Activated CD4-positive, alpha-beta T cell treated with anti-CD3 and anti-CD28 coated beads, Interleukin-2, Interleukin-6, amounts not matched to agents 100 ng/mL and 50 ng/mL, durations not matched to agents 16 hours and 8 hours (primary cell): ENCODE data around the gene ACP5.
"Not testable (repeated sequence)": the region's sequence is repeated elsewhere in the genome, so short reads cannot be mapped to it uniquely, and the experiment has no call there.

Experiments
- DNase-seq: peaks from one replicate; pipeline ENCODE4 v3.0.0-alpha.2; 2020

ACP5 gene

GRCh38 chr19:11577451-11578257, at the start of gene ACP5:
TSS of gene ACP5 (minus strand) at chr19:11577645. CDS start at chr19:11577317, 328 bp downstream.
- no peak for DNase-seq

- no peak for DNase-seq
These were observed 48.8 kb upstream of the ACP5 start for GRCh38 chr19:11626252-11626651.

GRCh38 chr19:11624069-11624463, 46.6 kb upstream of the ACP5 start:
- no peak for DNase-seq

- not testable (repeated sequence) for DNase-seq
These were observed 45.0 kb upstream of the ACP5 start for GRCh38 chr19:11622401-11622800.

GRCh38 chr19:11620553-11620952, 43.1 kb upstream of the ACP5 start:
- DNase-seq: no peak

GRCh38 chr19:11617180-11618062, 40.0 kb upstream of the ACP5 start:
- no peak for DNase-seq

- no peak for DNase-seq
These were observed 35.5 kb upstream of the ACP5 start for GRCh38 chr19:11612816-11613511.

- DNase-seq: no peak
These were observed 34.3 kb upstream of the ACP5 start for GRCh38 chr19:11611730-11612129.

GRCh38 chr19:11606484-11606883, 29.0 kb upstream of the ACP5 start:
- DNase-seq: no peak

- not testable (repeated sequence) for DNase-seq
These were observed 22.3 kb upstream of the ACP5 start for GRCh38 chr19:11599704-11600103.

GRCh38 chr19:11598746-11599145, 21.3 kb upstream of the ACP5 start:
- no peak for DNase-seq

GRCh38 chr19:11598103-11598483, 20.6 kb upstream of the ACP5 start:
- DNase-seq: no peak

- peak; percentile 98 for DNase-seq
These were observed 20.0 kb upstream of the ACP5 start, which contains the start of gene ZNF627 for GRCh38 chr19:11597202-11598102. TSS of gene ZNF627 (plus strand) at chr19:11597483. CDS start at chr19:11597628, 145 bp downstream.

GRCh38 chr19:11596156-11596555, 18.7 kb upstream of the ACP5 start:
- no peak for DNase-seq

- no peak for DNase-seq
These were observed 16.6 kb upstream of the ACP5 start for GRCh38 chr19:11594084-11594483.

- DNase-seq: no peak
These were observed 10.7 kb upstream of the ACP5 start for GRCh38 chr19:11587975-11588631.

GRCh38 chr19:11587302-11587974, 10.0 kb upstream of the ACP5 start:
- DNase-seq: peak; percentile 84

- DNase-seq: no peak
These were observed 8.9 kb upstream of the ACP5 start for GRCh38 chr19:11586331-11586730.

GRCh38 chr19:11581740-11582139, 4.3 kb upstream of the ACP5 start:
- DNase-seq: peak; percentile 64

- no peak for DNase-seq
These were observed 2.7 kb upstream of the ACP5 start for GRCh38 chr19:11580116-11580515.
